ENCODE data around the gene MLLT1. TPM values are rescaled to one million over a fixed set of nuclear protein-coding genes. Genes with fewer than 3 reads are reported as not detected.

Gene MLLT1
- total and polyA plus RNA-seq, 4 donors: 2.1 to 15.6 (median 7.3) TPM

- Histone ChIP-seq H3K27me3 (ENCODE audit: control insufficient read depth in 4 of 4, insufficient read depth in 4 of 4, low read length in 3 of 4) (no peaks in the 10 kb centered on the region), H3K9me3 (ENCODE audit: control insufficient read depth in 4 of 4, low read length in 3 of 4) (no peaks in the 10 kb centered on the region), H3K27ac (ENCODE audit: low read depth in 1 of 2, low read length in 2 of 2) (peak overlapping the region; percentile 94 to 96), H3K4me3 (ENCODE audit: low read depth in 1 of 3, low read length in 3 of 3) (peak overlapping the region; percentile 10 to 59 (median 47)), H3K36me3 (ENCODE audit: control insufficient read depth in 4 of 4, insufficient read depth in 3 of 4, low read depth in 1 of 4, low read length in 3 of 4) (peaks cover 0 to 6% (median 2%) of the 10 kb centered on the region in 4 donors), H3K4me1 (ENCODE audit: control insufficient read depth in 4 of 4, insufficient read depth in 4 of 4, low read length in 3 of 4) (peaks cover 54 to 88% (median 78%) of the 10 kb centered on the region in 4 donors), H3K9ac (ENCODE audit: low read depth in 1 of 2, low read length in 2 of 2) (peak overlapping the region; percentile 48 to 57)
- no peak for DNase-seq (ENCODE audit: low spot score)
- WGBS: 34% methylated on average over 9 of the region's 9 CpGs
- no peak for TF ChIP-seq REST (IDR thresholded peaks at IDR 0.05)
- no peak for TF ChIP-seq ATF3 (IDR thresholded peaks at IDR 0.05)
- TF ChIP-seq SP1 (IDR thresholded peaks at IDR 0.05): no peak
- TF ChIP-seq FOXA1 (IDR thresholded peaks at IDR 0.05): no peak
- TF ChIP-seq RAD21 (IDR thresholded peaks at IDR 0.05): no peak
- no peak for TF ChIP-seq EGR1 (IDR thresholded peaks at IDR 0.05; ENCODE audit: low read depth in 2 of 2)
- no peak for TF ChIP-seq FOXA2 (IDR thresholded peaks at IDR 0.05)
- TF ChIP-seq HNF4A (conservative IDR thresholded peaks at IDR 0.05): no peak
- TF ChIP-seq YY1 (IDR thresholded peaks at IDR 0.05): no peak
- no peak for TF ChIP-seq NR2F2 (IDR thresholded peaks at IDR 0.05)
- no peak for TF ChIP-seq JUND (IDR thresholded peaks at IDR 0.05)
- TF ChIP-seq, protein P1, sequence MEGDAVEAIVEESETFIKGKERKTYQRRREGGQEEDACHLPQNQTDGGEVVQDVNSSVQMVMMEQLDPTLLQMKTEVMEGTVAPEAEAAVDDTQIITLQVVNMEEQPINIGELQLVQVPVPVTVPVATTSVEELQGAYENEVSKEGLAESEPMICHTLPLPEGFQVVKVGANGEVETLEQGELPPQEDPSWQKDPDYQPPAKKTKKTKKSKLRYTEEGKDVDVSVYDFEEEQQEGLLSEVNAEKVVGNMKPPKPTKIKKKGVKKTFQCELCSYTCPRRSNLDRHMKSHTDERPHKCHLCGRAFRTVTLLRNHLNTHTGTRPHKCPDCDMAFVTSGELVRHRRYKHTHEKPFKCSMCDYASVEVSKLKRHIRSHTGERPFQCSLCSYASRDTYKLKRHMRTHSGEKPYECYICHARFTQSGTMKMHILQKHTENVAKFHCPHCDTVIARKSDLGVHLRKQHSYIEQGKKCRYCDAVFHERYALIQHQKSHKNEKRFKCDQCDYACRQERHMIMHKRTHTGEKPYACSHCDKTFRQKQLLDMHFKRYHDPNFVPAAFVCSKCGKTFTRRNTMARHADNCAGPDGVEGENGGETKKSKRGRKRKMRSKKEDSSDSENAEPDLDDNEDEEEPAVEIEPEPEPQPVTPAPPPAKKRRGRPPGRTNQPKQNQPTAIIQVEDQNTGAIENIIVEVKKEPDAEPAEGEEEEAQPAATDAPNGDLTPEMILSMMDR (IDR thresholded peaks at IDR 0.05; ENCODE audit: low read depth, low read length, missing input control): no peak
Observed at GRCh38 chr19:6271251-6271650, 8.5 kb downstream of the MLLT1 start.

GRCh38 chr19:6270822-6271221, 9.0 kb downstream of the MLLT1 start:
- H3K4me3 ChIP-seq (ENCODE audit: low read depth in 1 of 3, low read length in 3 of 3): peak overlapping the region; percentile 10 to 59 (median 47)
- peaks cover 51 to 84% (median 74%) of the 10 kb centered on the region in 4 donors for H3K4me1 ChIP-seq (ENCODE audit: control insufficient read depth in 4 of 4, insufficient read depth in 4 of 4, low read length in 3 of 4)
- H3K36me3 ChIP-seq (ENCODE audit: control insufficient read depth in 4 of 4, insufficient read depth in 3 of 4, low read depth in 1 of 4, low read length in 3 of 4): peaks cover 0 to 8% (median 2%) of the 10 kb centered on the region in 4 donors
- H3K9ac ChIP-seq (ENCODE audit: low read depth in 1 of 2, low read length in 2 of 2): peak overlapping the region; percentile 48 to 57
- no peaks in the 10 kb centered on the region for H3K27me3 ChIP-seq (ENCODE audit: control insufficient read depth in 4 of 4, insufficient read depth in 4 of 4, low read length in 3 of 4)
- peak overlapping the region; percentile 94 to 96 for H3K27ac ChIP-seq (ENCODE audit: low read depth in 1 of 2, low read length in 2 of 2)
- WGBS: 92% methylated on average over 17 of the region's 17 CpGs
- TF ChIP-seq SP1 (IDR thresholded peaks at IDR 0.05) (no peak), NR2F2 (IDR thresholded peaks at IDR 0.05) (no peak), RAD21 (IDR thresholded peaks at IDR 0.05) (no peak), TAF1 (conservative IDR thresholded peaks at IDR 0.05) (no peak), HNF4A (conservative IDR thresholded peaks at IDR 0.05) (no peak), MAX (IDR thresholded peaks at IDR 0.05) (no peak), FOXA1 (IDR thresholded peaks at IDR 0.05) (no peak), ATF3 (IDR thresholded peaks at IDR 0.05) (no peak)
- TF ChIP-seq, protein P2, sequence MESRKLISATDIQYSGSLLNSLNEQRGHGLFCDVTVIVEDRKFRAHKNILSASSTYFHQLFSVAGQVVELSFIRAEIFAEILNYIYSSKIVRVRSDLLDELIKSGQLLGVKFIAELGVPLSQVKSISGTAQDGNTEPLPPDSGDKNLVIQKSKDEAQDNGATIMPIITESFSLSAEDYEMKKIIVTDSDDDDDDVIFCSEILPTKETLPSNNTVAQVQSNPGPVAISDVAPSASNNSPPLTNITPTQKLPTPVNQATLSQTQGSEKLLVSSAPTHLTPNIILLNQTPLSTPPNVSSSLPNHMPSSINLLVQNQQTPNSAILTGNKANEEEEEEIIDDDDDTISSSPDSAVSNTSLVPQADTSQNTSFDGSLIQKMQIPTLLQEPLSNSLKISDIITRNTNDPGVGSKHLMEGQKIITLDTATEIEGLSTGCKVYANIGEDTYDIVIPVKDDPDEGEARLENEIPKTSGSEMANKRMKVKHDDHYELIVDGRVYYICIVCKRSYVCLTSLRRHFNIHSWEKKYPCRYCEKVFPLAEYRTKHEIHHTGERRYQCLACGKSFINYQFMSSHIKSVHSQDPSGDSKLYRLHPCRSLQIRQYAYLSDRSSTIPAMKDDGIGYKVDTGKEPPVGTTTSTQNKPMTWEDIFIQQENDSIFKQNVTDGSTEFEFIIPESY (IDR thresholded peaks at IDR 0.05): no peak
- DNase-seq (ENCODE audit: low spot score): no peak
- H3K9me3 ChIP-seq (ENCODE audit: control insufficient read depth in 4 of 4, low read length in 3 of 4): no peaks in the 10 kb centered on the region
